Aorta (tissue), 5 donors: ENCODE measurements around the gene LAMC3. TPM values are rescaled to one million over a fixed set of nuclear protein-coding genes. Genes with fewer than 3 reads are reported as not detected.

ENCODE experiments used
- ATAC-seq: fragments of 200-7000 bp; cut with Tn5 transposase; one replicate; pipeline ENCODE4 v1.9.1; 2022; ENCODE audit warnings: moderate library complexity; ENCODE audit not compliant: low FRiP score
- DNase-seq, 2 donors: peaks; one replicate each; pipeline ENCODE4 v3.0.0-alpha.2; 2020
- H3K27ac ChIP-seq, 2 donors: one replicate each; pipeline ENCODE4 v1.5.1; 2013; ENCODE audit warnings: low read length in 2 of 2, mild to moderate bottlenecking in 2 of 2, moderate library complexity in 2 of 2, control low read depth in 1 of 2, inconsistent platforms in 1 of 2, low read depth in 1 of 2
- H3K27me3 ChIP-seq, 2 donors: one replicate each; pipeline ENCODE4 v1.6.1; 2013; ENCODE audit warnings: control low read depth in 1 of 2, low read length in 1 of 2, mild to moderate bottlenecking in 1 of 2, moderate library complexity in 1 of 2; ENCODE audit not compliant: insufficient read depth in 2 of 2, control insufficient read depth in 1 of 2
- H3K36me3 ChIP-seq, 2 donors: one replicate each; pipeline ENCODE4 v1.6.1; 2013; ENCODE audit warnings: control low read depth in 1 of 2, low read length in 1 of 2, mild to moderate bottlenecking in 1 of 2; ENCODE audit not compliant: insufficient read depth in 2 of 2, control insufficient read depth in 1 of 2
- H3K4me1 ChIP-seq, 2 donors: one replicate each; pipeline ENCODE4 v1.6.1; 2013; ENCODE audit warnings: low read length in 2 of 2, control low read depth in 1 of 2, mild to moderate bottlenecking in 1 of 2, moderate library complexity in 1 of 2; ENCODE audit not compliant: insufficient read depth in 2 of 2, control insufficient read depth in 1 of 2
- H3K4me3 ChIP-seq, 2 donors: one replicate each; pipeline ENCODE4 v1.5.1; 2013; ENCODE audit warnings: low read length in 2 of 2, control low read depth in 1 of 2, mild to moderate bottlenecking in 1 of 2
- H3K9me3 ChIP-seq: one replicate; pipeline ENCODE4 v1.6.1; 2013; ENCODE audit warnings: mild to moderate bottlenecking, low read length; ENCODE audit not compliant: control insufficient read depth
- WGBS, 2 donors: extraction: QIAGEN DNeasy Blood & Tissue Kit; methylation state at CpG; one replicate each; pipeline ENCODE4 v1.1.7; 2013; 5-methylcytosine and 5-hydroxymethylcytosine counted together
- intact Hi-C, 2 donors: fragments of 100-400 bp; cut with DNase I; formaldehyde crosslinking; loops; one replicate each; pipeline versions ENCODE4 v1.14.2 to v1.15.0; 2022
- polyA plus RNA-seq, 2 donors: library from polyadenylated mRNA; stranded (reverse); fragments of 200-250 nt; gene quantifications; one replicate each; pipeline ENCODE4 v1.2.3, GENCODE V29; 2013
- total RNA-seq, 2 donors: library from RNA; stranded (reverse); fragmentation: NEBNext Ultra II Directional; extraction: Animal tissue kit (Norgen Biotek cat#: 25700); gene quantifications; one replicate each; pipeline ENCODE4 v1.2.1, GENCODE V29; 2021
- donor health status: healthy with polysubstance abuse.
- donor health status: Bipolar disorder and iron deficiency.
- donor health status: DM: no; HTN: no; CAD: no.
- donor health status: DM: no; HTN: no; CAD: no.
- donor health status: DM: yes; HTN: yes; CAD: no.

The LAMC3 gene
- total and polyA plus RNA-seq, 4 donors = 0.32 to 1.3 (median 0.74) TPM

DNA sequence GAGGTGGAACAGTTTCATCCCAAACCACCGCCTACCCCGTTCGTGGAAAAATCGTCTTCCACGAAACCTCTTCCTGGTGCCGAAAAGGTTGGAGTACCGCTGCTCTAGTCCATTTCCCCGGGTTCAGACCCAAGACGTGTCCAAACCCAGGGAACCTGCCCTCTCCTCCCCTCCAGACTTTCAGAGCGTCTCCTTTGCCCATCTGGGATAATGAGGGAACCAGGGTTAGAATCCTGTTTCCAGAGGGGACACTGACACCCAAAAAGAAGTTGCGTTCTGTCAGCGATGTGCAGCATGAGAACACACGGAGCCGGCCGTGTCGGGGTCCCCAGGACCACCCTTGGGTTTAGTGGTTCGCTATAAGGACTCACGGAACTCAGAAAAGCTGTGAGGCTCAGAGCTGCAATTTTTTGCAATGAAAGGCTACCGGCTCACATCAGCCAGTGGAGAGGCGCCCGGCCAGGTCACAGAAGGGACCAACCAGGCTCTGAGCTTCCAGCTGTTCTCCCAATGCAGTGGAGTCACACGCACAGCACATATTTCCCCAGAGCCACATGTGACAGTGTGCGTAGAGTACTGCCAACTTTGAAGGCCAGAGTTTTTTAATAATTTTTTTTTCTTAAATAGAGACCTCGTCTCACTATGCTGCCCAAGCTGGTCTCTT lies 19.4 kb downstream of the LAMC3 start:
- Histone ChIP-seq H3K36me3 (no peaks in the 10 kb centered on the region), H3K4me3 (no peak overlapping the region), H3K9me3 (no peaks in the 10 kb centered on the region), H3K4me1 (no peaks in the 10 kb centered on the region), H3K27ac (no peak overlapping the region), H3K27me3 (no peaks in the 10 kb centered on the region)
- intact Hi-C loops = no loop called here
- DNase-seq = no peak
- WGBS, 2 donors = 85 to 87% methylated on average over 24 of the region's 24 CpGs
- ATAC-seq = no peak

DNA sequence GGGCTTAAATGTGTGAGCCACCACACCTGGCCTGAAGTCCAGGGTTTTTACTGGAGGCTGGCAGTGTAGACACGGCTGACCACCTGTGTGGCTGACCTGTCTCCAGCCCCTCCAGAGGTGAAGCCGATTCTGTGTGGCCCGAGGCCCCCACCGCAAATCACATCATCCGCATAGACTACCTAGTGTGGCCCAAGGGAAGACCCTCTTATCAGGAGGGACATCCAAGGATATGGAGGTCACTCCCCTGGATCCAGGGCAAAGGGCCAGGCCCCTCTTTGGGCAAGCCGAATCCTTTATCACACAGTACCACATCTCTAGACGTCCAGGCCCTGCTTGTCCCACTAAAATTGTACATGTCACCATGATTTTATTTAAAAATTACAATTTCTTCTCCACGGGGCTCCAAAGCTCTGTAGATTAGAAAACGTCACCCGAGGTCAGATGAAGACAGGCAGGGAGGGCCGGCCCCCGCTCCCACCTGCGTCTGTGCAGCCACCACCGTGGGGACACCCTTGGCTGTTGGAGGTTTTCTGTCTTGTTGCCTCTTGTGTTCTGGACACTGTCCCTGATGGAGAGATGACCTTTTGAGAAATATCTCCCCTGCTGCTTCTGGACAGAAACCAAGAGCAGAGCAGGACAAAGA lies 20.1 kb downstream of the LAMC3 start:
- 82 to 84% methylated on average over 14 of the region's 14 CpGs for WGBS, 2 donors
- H3K9me3 ChIP-seq = no peaks in the 10 kb centered on the region
- intact Hi-C loops = no loop called here
- no peak overlapping the region for H3K27ac ChIP-seq
- H3K27me3 ChIP-seq = no peaks in the 10 kb centered on the region
- no peaks in the 10 kb centered on the region for H3K36me3 ChIP-seq
- no peaks in the 10 kb centered on the region for H3K4me1 ChIP-seq
- DNase-seq (no peak), ATAC-seq (no peak)
- H3K4me3 ChIP-seq = no peak overlapping the region

DNA sequence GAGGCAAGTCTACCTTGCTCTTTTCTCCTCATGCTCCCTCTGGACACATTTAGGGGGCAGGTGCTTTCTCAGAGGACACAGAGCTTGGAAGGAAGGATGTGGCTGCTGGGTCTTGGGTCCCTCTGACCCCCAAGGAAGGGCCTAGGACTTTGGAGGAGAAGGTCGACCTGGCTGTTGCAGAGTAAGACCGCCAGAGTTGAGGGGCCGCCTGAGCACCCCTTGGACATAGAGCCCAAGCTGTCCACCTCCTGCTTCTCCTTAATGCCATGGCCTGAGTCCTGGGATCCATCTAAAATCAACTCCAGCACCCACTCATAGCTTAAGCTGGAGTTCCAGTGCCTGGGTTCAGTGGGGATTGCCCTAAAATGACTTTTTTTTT lies 20.6 kb downstream of the LAMC3 start:
- no peaks in the 10 kb centered on the region for H3K36me3 ChIP-seq
- no peaks in the 10 kb centered on the region for H3K4me1 ChIP-seq
- H3K27me3 ChIP-seq = no peaks in the 10 kb centered on the region
- DNase-seq (no peak), ATAC-seq (no peak)
- intact Hi-C loops = no loop called here
- no peaks in the 10 kb centered on the region for H3K9me3 ChIP-seq
- WGBS, 2 donors = 92% methylated on average over 3 of the region's 3 CpGs
- no peak overlapping the region for H3K4me3 ChIP-seq
- no peak overlapping the region for H3K27ac ChIP-seq

DNA sequence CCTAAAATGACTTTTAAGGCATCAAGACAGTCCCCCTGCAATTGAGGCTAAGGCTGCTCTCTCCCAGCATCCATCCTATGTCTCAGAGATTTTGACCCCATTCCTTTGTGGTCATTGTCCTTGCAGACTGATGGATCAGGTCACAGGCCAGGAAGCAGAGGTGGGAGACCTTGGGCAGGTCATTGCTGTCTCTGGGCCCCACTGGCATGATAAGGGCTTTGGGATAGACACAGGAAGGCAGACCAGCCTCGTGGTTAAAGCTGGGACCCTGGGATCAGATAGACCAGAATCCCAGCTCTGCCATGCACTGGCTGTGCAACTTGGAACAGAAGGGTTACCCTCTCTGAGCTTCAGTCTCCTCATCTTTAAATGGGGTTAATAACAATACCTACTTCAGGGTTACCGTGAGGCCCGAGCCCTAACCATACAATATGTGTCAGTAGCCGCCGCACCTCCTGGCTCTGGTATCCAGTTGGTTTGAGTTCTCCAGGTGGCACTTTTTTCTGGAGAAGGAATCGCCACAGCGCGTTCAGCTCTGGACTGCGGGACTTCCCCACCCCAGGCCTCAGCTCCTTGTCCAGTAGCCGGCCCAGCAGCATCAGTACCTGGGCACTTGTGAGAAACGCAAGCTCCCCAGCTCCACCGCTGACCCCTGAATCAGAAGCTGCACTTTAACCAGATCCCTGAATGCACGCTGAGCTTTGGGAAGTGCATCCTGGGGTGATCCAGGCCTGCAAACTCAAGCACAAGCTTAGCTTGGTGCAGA lies 21.4 kb downstream of the LAMC3 start:
- H3K27ac ChIP-seq = no peak overlapping the region
- intact Hi-C loops = no loop called here
- H3K9me3 ChIP-seq = no peaks in the 10 kb centered on the region
- no peaks in the 10 kb centered on the region for H3K27me3 ChIP-seq
- no peak overlapping the region for H3K4me3 ChIP-seq
- H3K4me1 ChIP-seq = no peaks in the 10 kb centered on the region
- WGBS, 2 donors = 87 to 92% methylated on average over 13 of the region's 13 CpGs
- DNase-seq (no peak), ATAC-seq (no peak)
- H3K36me3 ChIP-seq = no peaks in the 10 kb centered on the region

DNA sequence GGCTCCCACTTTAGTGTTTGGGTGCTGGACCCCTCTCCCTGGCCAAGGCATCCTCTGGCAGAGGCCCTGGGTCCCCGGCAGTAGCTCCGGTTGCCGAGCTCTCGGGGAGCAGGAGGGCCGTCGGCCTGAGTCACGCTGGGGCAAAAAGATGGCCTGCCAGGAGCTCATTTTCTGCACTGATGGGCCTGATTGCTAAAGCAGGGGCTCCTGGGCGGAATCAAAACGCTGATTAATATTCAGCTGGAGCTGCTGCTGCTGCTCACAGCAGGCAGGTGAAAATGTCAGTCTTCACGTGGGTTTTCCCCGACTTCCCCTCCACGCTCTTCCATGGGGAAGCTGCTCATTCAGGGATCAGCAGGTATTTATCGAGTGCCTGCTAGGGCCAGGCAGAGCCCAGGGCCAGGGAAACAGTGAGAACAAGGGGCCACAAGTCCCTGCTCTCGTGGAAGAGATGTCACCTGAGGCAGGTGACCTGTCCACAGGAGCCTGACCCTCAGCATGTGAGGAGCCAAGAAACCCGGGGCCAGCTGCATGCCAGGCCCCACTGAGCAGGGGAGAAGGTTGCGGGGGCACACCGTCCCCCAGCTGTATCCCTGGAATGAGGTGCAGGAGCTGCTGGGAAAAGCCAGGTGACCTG lies 22.1 kb downstream of the LAMC3 start:
- intact Hi-C loops = no loop called here
- 94 to 95% methylated on average over 17 of the region's 17 CpGs for WGBS, 2 donors

DNA sequence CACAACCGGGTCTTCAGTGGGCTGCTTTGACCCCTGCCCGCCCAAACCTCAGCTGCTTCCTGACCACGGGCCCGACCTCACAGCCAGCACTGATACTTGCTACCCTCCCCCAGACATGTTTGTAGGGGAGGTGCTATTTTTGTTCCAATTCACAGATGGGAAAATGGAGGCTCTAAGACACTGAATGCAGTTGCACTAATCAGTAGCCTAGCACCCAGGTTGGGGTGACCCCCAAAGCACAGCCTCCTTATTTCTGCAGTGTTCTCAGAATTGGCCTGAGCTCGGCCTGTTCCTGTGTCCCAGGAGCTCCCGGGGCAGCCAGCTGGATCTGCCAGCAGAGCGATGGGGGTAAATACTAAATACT lies 22.6 kb downstream of the LAMC3 start:
- no peak overlapping the region for H3K4me3 ChIP-seq
- no peaks in the 10 kb centered on the region for H3K4me1 ChIP-seq
- WGBS, 2 donors = 90 to 91% methylated on average over 7 of the region's 7 CpGs
- H3K9me3 ChIP-seq = no peaks in the 10 kb centered on the region
- DNase-seq (no peak), ATAC-seq (no peak)
- H3K27ac ChIP-seq = no peak overlapping the region
- no peaks in the 10 kb centered on the region for H3K27me3 ChIP-seq
- no peaks in the 10 kb centered on the region for H3K36me3 ChIP-seq
- intact Hi-C loops = no loop called here

More for the DNA sequence above, 22.1 kb downstream of the LAMC3 start:
- no peaks in the 10 kb centered on the region for H3K9me3 ChIP-seq
- H3K27me3 ChIP-seq = no peaks in the 10 kb centered on the region
- H3K4me1 ChIP-seq = no peaks in the 10 kb centered on the region
- H3K36me3 ChIP-seq = no peaks in the 10 kb centered on the region
- DNase-seq (no peak), ATAC-seq (no peak)
- H3K27ac ChIP-seq = no peak overlapping the region
- no peak overlapping the region for H3K4me3 ChIP-seq

DNA sequence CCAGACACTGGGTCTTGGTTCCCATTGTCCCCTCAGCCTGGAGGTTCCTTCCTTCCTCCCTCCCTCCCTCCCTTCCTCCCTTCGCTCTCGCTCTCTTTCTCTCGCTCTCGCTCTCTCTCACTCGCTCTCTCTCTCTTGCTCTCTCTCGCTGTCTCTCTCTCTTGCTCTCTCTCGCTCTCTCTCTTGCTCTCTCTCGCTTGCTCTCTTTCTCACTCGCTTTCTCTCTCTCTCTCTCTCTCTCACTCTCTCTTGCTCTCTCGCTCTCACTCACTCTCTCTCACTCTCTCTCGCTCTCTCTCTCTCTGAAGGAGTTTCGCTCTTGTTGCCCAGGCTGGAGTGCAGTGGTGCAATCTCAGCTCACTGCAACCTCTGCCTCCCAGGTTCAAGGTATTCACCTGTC lies 23.4 kb downstream of the LAMC3 start:
- intact Hi-C loops = no loop called here
- no peaks in the 10 kb centered on the region for H3K9me3 ChIP-seq

DNA sequence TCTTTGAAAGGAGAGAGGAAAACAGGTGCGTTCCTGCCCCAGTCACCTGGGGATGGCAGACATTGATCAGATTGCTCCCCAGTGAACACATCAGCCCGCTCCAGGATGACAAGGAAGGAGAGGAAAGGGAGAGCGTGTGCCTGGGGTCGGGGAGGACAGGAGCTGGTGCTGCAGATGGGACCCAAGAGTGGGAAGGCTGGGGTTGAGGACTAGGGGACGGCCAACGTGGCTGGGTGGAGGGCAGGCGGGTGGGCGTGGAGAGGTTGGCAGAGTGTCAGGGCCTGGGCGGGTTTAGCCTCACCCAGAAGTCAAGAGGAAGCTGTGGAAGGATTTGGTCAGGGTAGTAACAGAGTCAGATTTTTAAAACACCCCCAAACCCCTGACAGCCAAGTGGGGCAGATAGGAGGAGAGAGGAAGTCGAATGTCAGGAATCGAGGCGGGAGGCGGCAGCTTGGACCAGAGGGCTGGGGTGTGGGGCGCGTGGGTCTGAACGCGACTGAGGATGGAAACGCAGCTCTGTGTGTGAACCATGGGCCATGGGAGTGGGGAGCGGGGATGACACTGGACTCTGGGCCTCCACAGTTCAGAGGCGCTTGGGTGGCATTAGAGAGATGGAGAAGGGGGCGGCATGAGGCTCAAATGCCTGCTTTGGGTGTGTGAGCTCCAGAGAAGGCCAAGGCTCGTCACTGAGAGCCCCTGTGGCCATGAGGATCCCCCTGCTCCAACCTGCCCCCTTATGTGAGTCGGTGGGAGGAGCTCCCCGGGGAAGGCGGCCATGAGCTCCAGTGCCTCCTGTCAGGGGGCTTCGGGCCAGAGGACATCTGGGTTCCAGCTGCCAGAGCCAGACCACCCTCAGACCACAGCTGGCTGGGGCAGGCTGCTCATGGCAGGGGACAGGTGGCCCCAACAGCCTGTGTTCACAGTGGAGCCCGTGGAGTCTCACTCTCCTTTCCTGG lies 24.6 kb downstream of the LAMC3 start:
- ATAC-seq = no peak
- Histone ChIP-seq H3K27me3 (no peaks in the 10 kb centered on the region), H3K9me3 (no peaks in the 10 kb centered on the region), H3K4me3 (no peak overlapping the region), H3K27ac (no peak overlapping the region), H3K4me1 (no peaks in the 10 kb centered on the region), H3K36me3 (no peaks in the 10 kb centered on the region)
- intact Hi-C loops = no loop called here
- WGBS, 2 donors = 91% methylated on average over 26 to 27 of the region's 27 CpGs
- DNase-seq = no peak

More for the DNA sequence above, 23.4 kb downstream of the LAMC3 start:
- WGBS, 2 donors = 93 to 96% methylated on average over 12 of the region's 12 CpGs
- no peaks in the 10 kb centered on the region for H3K36me3 ChIP-seq
- H3K27me3 ChIP-seq = no peaks in the 10 kb centered on the region
- DNase-seq (no peak), ATAC-seq (no peak)
- H3K4me1 ChIP-seq = no peaks in the 10 kb centered on the region
- no peak overlapping the region for H3K27ac ChIP-seq
- H3K4me3 ChIP-seq = no peak overlapping the region
